GM21619 (cell line): ENCODE measurements around the gene STK39.

Source experiments
- ATAC-seq: cut with Tn5 transposase; IDR thresholded peaks from one replicate; pipeline ENCODE4 v1.9.1; 2021; ENCODE audit not compliant: unreplicated experiment

Gene STK39

GRCh38 chr2:167965907-167966761, 281.3 kb downstream of the STK39 start:
- no peak for ATAC-seq

GRCh38 chr2:167964650-167965413, 282.6 kb downstream of the STK39 start:
- no peak for ATAC-seq

- no peak for ATAC-seq
These were observed 283.3 kb downstream of the STK39 start for GRCh38 chr2:167963899-167964649.

- ATAC-seq: no peak
These were observed 284.8 kb downstream of the STK39 start for GRCh38 chr2:167962436-167963226.

- no peak for ATAC-seq
These were observed 285.8 kb downstream of the STK39 start for GRCh38 chr2:167961536-167962048.

GRCh38 chr2:167960089-167960747, 287.2 kb downstream of the STK39 start:
- ATAC-seq: no peak

- no peak for ATAC-seq
These were observed 289.7 kb downstream of the STK39 start for GRCh38 chr2:167957662-167958061.

GRCh38 chr2:167955264-167955906, 292.0 kb downstream of the STK39 start:
- ATAC-seq: no peak

- no peak for ATAC-seq
These were observed 292.9 kb downstream of the STK39 start for GRCh38 chr2:167954495-167954894.

GRCh38 chr2:167953776-167954175, 293.6 kb downstream of the STK39 start:
- no peak for ATAC-seq

GRCh38 chr2:167950571-167950970, 296.8 kb downstream of the STK39 start:
- no peak for ATAC-seq

GRCh38 chr2:167946441-167946841, 301.0 kb downstream of the STK39 start:
- no peak for ATAC-seq

GRCh38 chr2:167945660-167946368, 301.6 kb downstream of the STK39 start:
- no peak for ATAC-seq

GRCh38 chr2:167944825-167945659, 302.4 kb downstream of the STK39 start:
- no peak for ATAC-seq

- no peak for ATAC-seq
These were observed 303.5 kb downstream of the STK39 start for GRCh38 chr2:167943897-167944296.

- no peak for ATAC-seq
These were observed 304.0 kb downstream of the STK39 start for GRCh38 chr2:167943368-167943767.

GRCh38 chr2:167942366-167943081, 304.9 kb downstream of the STK39 start:
- no peak for ATAC-seq
